GM12878 (cell line): Measurements from ENCODE around the gene ACTL8. TPM values are rescaled to one million over a fixed set of nuclear protein-coding genes. Genes with fewer than 3 reads are reported as not detected.

Experiments used
- ATAC-seq: fragments of 200-7000 bp; cut with Tn5 transposase; 3 replicates; pipeline ENCODE4 v1.9.1; 2020; ENCODE audit warnings: mild to moderate bottlenecking, moderate library complexity
- BruUV-seq: library from RNA; stranded (reverse); fragments of 400-500 nt; replicated peaks from 2 replicates; lab custom pipeline; 2021; lab: Mats Ljungman, UMichigan
- CTCF ChIA-PET: fragments of 300-600 bp; sonication (Branson Sonifier 250); formaldehyde crosslinking; extraction: SDS; loops from one replicate; lab custom pipeline; 2021; ENCODE audit warnings: inconsistent platforms; lab: Yijun Ruan, JAX
- POLR2A ChIA-PET: fragments of 350-600 bp; formaldehyde crosslinking; extraction: SDS; loops from one replicate; lab custom pipeline; 2021; ENCODE audit warnings: inconsistent platforms; lab: Charles Lee
- RAD21 ChIA-PET: fragments of 300-600 bp; sonication (Branson Sonifier 250); formaldehyde crosslinking; loops from one replicate; lab custom pipeline; 2023; ENCODE audit warnings: antibody characterized with exemption; ENCODE audit not compliant: unreplicated experiment; lab: Charles Lee
- SMC1A ChIA-PET: fragments of 300-600 bp; sonication (Branson Sonifier 250); formaldehyde crosslinking; loops from one replicate; lab custom pipeline; 2023; ENCODE audit not compliant: unreplicated experiment, uncharacterized antibody; lab: Charles Lee
- DNase-seq: peaks from one replicate; pipeline ENCODE4 v3.0.0-alpha.2; 2011; ENCODE audit warnings: low read depth, low spot score
- FAIRE-seq: peaks from 3 replicates; lab custom pipeline; 2011; peaks lifted over from hg19 to GRCh38; lab: Jason Lieb, UNC
- H2AFZ ChIP-seq: 2 replicates; pipeline ENCODE4 v1.6.0; 2011; ENCODE audit warnings: low read depth, low read length, control low read depth; ENCODE audit not compliant: control insufficient read depth
- H3K27ac ChIP-seq: 2 replicates; pipeline ENCODE4 v1.5.1; 2011; ENCODE audit warnings: control low read depth; ENCODE audit not compliant: control insufficient read depth, insufficient read depth
- H3K27me3 ChIP-seq, 2 experiments: replicated peaks in 1 of 2; 2 replicates each; pipeline versions ENCODE4 v1.6.0 to v1.6.1; 2011; ENCODE audit warnings: low read length in 1 of 2; ENCODE audit not compliant: control insufficient read depth in 2 of 2, insufficient read depth in 2 of 2
- H3K36me3 ChIP-seq, 2 experiments: 2 replicates each; pipeline ENCODE4 v1.5.1; 2011; ENCODE audit warnings: low read length in 1 of 2; ENCODE audit not compliant: control insufficient read depth in 2 of 2, insufficient read depth in 2 of 2
- H3K4me1 ChIP-seq: 2 replicates; pipeline ENCODE4 v1.6.1; 2011; ENCODE audit warnings: mild to moderate bottlenecking, low read length, moderate library complexity, mixed read lengths; ENCODE audit not compliant: control insufficient read depth, insufficient read depth
- H3K4me2 ChIP-seq: 2 replicates; pipeline ENCODE4 v1.6.0; 2011; ENCODE audit warnings: control low read depth; ENCODE audit not compliant: control insufficient read depth, insufficient read depth
- H3K4me3 ChIP-seq: fragments of 200-600 bp; sonication (generic); 2 replicates; pipeline ENCODE4 v1.5.1; 2016
- H3K79me2 ChIP-seq: 2 replicates; pipeline ENCODE4 v1.6.0; 2011; ENCODE audit warnings: low read length; ENCODE audit not compliant: control insufficient read depth, insufficient read depth
- H3K9ac ChIP-seq: 2 replicates; pipeline ENCODE4 v1.8.0; 2011; ENCODE audit warnings: low read length, control low read depth, mixed read lengths; ENCODE audit not compliant: control insufficient read depth, insufficient read depth
- H3K9me3 ChIP-seq: replicated peaks from 3 replicates; pipeline ENCODE4 v1.5.1; 2011; ENCODE audit warnings: mild to moderate bottlenecking, low read length; ENCODE audit not compliant: control insufficient read depth, insufficient read depth
- H4K20me1 ChIP-seq: 2 replicates; pipeline ENCODE4 v1.6.0; 2011; ENCODE audit not compliant: control insufficient read depth, insufficient read depth
- CHD2 ChIP-seq: IDR thresholded peaks from 2 replicates; pipeline ENCODE4 v1.6.1; 2011; ENCODE audit warnings: low read depth, low read length, improper control_type of control experiment, borderline replicate concordance
- GATAD2B ChIP-seq: fragments of 450-650 bp; conservative IDR thresholded peaks from 2 replicates; pipeline ENCODE4 v1.6.1; 2017; ENCODE audit warnings: low read depth, mild to moderate bottlenecking, moderate library complexity
- KDM1A ChIP-seq: fragments of 200-600 bp; sonication (generic); IDR thresholded peaks from 2 replicates; pipeline ENCODE4 v1.6.1; 2016; ENCODE audit warnings: borderline replicate concordance
- PAX5 ChIP-seq: IDR thresholded peaks from 2 replicates; pipeline ENCODE4 v1.6.1; 2011; ENCODE audit warnings: low read depth, low read length, borderline replicate concordance
- PAX8 ChIP-seq: fragments of 450-650 bp; IDR thresholded peaks from 2 replicates; pipeline ENCODE4 v1.6.1; 2017; ENCODE audit warnings: mild to moderate bottlenecking, moderate library complexity
- PML ChIP-seq: IDR thresholded peaks from 2 replicates; pipeline ENCODE4 v1.6.1; 2012; ENCODE audit warnings: low read length, inconsistent platforms
- YBX1 ChIP-seq: fragments of 450-650 bp; IDR thresholded peaks from 2 replicates; pipeline ENCODE4 v1.6.1; 2016; ENCODE audit warnings: antibody characterized with exemption
- ZSCAN29 ChIP-seq: fragments of 450-650 bp; IDR thresholded peaks from 2 replicates; pipeline ENCODE4 v1.6.1; 2017; ENCODE audit warnings: mild to moderate bottlenecking, moderate library complexity
- WGBS: methylation state at CpG from one replicate; pipeline ENCODE4 v1.1.6; 2016; ENCODE audit warnings: low lambda C conversion rate; ENCODE audit not compliant: insufficient replicate concordance, insufficient coverage; ENCODE audit errors: missing lambda C conversion rate; 5-methylcytosine and 5-hydroxymethylcytosine counted together
- in situ Hi-C: fragments of 300-500 bp; cut with MboI; formaldehyde crosslinking; loops from 9 replicates; pipeline ENCODE4 v1.14.3; 2018; ENCODE audit warnings: mixed read lengths
- intact Hi-C: fragments of 100-400 bp; cut with micrococcal nuclease; formaldehyde crosslinking; loops from one replicate; pipeline ENCODE4 v1.14.2; 2022; ENCODE audit not compliant: unreplicated experiment
- polyA plus RNA-seq, 11 experiments: library from polyadenylated mRNA; depleted of rRNA in 4 of 11; unstranded in 6 of 11; stranded (reverse) in 5 of 11; fragments of >200 nt; fragmentation: Nextera tagmentation in 4 of 11; fragmentation: Illumina TruSeq in 1 of 11; extraction: Ambion mirVana in 4 of 11; extraction: Trizol in 1 of 11; gene quantifications; 1 replicate in 1 of 11; 2 replicates in 10 of 11; pipeline versions ENCODE4 v1.2.1 to v1.2.3, GENCODE V29; 2011 to 2016; ENCODE audit warnings: inconsistent platforms in 2 of 11, missing spikeins in 2 of 11, low read depth in 1 of 11
- total RNA-seq, 4 experiments: library from RNA; depleted of rRNA in 3 of 4; stranded (reverse); fragments of >200 nt in 3 of 4; fragmentation: Illumina TruSeq in 1 of 4; extraction: Trizol in 1 of 4; gene quantifications; 2 replicates each; pipeline versions ENCODE4 v1.2.1 to v1.2.3, GENCODE V29; 2013 to 2021
- TF ChIP-seq, protein P1 (sequence below): fragments of 450-650 bp; IDR thresholded peaks from 2 replicates; pipeline ENCODE4 v1.6.1; 2017; ENCODE audit warnings: mild to moderate bottlenecking, moderate library complexity

The ACTL8 gene
- total and polyA plus RNA-seq, 10 of the 15 experiments (the other 5 are each of a cell fraction or from before 2014, with no cell fraction given) = 0.05 to 0.27 TPM; not detected in 8

DNA sequence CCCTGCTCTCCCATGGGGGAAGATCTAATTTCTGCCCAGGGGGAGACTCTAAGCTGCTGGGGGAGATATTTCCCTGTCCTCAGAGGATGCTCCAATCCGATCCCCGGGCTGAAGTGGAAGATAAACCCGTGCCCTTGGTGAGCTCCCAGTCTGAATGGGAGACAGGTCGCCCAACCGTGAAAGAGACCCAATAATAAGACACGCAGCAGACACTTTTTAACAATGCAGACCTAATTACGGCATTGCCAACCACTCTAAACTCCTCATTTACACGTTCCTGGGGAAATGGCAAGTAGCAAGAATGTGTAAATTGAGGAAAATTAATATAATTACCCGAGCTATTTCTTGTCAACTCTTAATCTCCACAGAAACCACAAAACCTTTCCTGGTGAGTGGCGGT, 48.7 kb upstream of the ACTL8 start:
- CTCF ChIA-PET = no interaction called here
- Histone ChIP-seq H3K9ac (no peak overlapping the region), H3K27me3 (no peaks in the 10 kb centered on the region; a peak in 2 of 4 replicates)
- TF ChIP-seq ZSCAN29 = no peak
- TF ChIP-seq PAX5 = no peak
- TF ChIP-seq KDM1A = no peak
- TF ChIP-seq, protein P1, sequence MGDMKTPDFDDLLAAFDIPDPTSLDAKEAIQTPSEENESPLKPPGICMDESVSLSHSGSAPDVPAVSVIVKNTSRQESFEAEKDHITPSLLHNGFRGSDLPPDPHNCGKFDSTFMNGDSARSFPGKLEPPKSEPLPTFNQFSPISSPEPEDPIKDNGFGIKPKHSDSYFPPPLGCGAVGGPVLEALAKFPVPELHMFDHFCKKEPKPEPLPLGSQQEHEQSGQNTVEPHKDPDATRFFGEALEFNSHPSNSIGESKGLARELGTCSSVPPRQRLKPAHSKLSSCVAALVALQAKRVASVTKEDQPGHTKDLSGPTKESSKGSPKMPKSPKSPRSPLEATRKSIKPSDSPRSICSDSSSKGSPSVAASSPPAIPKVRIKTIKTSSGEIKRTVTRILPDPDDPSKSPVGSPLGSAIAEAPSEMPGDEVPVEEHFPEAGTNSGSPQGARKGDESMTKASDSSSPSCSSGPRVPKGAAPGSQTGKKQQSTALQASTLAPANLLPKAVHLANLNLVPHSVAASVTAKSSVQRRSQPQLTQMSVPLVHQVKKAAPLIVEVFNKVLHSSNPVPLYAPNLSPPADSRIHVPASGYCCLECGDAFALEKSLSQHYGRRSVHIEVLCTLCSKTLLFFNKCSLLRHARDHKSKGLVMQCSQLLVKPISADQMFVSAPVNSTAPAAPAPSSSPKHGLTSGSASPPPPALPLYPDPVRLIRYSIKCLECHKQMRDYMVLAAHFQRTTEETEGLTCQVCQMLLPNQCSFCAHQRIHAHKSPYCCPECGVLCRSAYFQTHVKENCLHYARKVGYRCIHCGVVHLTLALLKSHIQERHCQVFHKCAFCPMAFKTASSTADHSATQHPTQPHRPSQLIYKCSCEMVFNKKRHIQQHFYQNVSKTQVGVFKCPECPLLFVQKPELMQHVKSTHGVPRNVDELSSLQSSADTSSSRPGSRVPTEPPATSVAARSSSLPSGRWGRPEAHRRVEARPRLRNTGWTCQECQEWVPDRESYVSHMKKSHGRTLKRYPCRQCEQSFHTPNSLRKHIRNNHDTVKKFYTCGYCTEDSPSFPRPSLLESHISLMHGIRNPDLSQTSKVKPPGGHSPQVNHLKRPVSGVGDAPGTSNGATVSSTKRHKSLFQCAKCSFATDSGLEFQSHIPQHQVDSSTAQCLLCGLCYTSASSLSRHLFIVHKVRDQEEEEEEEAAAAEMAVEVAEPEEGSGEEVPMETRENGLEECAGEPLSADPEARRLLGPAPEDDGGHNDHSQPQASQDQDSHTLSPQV = no peak
- no peak for TF ChIP-seq GATAD2B
- no peak for TF ChIP-seq PAX8
- no peak for TF ChIP-seq YBX1
- no peak for TF ChIP-seq CHD2
- no peak for TF ChIP-seq PML
- TF ChIP-seq, all 136 proteins: peak for 0
- ChIA-PET POLR2A (no interaction called here), SMC1A (no interaction called here), RAD21 (no interaction called here)
- Histone ChIP-seq H4K20me1 (no peaks in the 10 kb centered on the region), H3K27ac (no peak overlapping the region), H2AFZ (no peak overlapping the region), H3K79me2 (no peaks in the 10 kb centered on the region), H3K4me3 (no peak overlapping the region), H3K4me1 (no peaks in the 10 kb centered on the region), H3K9me3 (no peaks in the 10 kb centered on the region), H3K4me2 (no peak overlapping the region), H3K36me3 (no peaks in the 10 kb centered on the region)
- no TSS peak for BruUV-seq
- FAIRE-seq (no peak), DNase-seq (no peak), ATAC-seq (no peak)
- intact Hi-C loops (no loop called here), in situ Hi-C loops (no loop called here)
- WGBS = 15% methylated on average over 10 of the region's 10 CpGs
